NB4 (cell line): ENCODE measurements around the gene TIA1.

Experiments
- CTCF ChIP-seq: IDR thresholded peaks from one replicate; pipeline ENCODE4 v1.5.1; 2012; ENCODE audit warnings: low read depth, low read length
- MAX ChIP-seq: IDR thresholded peaks from 2 replicates; pipeline ENCODE4 v1.6.1; 2011; ENCODE audit warnings: low read depth, low read length
- POLR2A ChIP-seq: IDR thresholded peaks from 2 replicates; pipeline ENCODE4 v1.6.1; 2011; ENCODE audit warnings: mild to moderate bottlenecking; ENCODE audit not compliant: insufficient read length; ENCODE audit errors: extremely low read depth

GRCh38 chr2:70188460-70188859, 60.0 kb downstream of the TIA1 start:
- no peak for TF ChIP-seq CTCF
- TF ChIP-seq POLR2A, result no peak
- TF ChIP-seq MAX, result no peak
